Activated T-helper 2 cell treated with anti-CD3 and anti-CD28 coated beads, Interferon-gamma antibody, Interleukin-2, Interleukin-4, amounts not matched to agents 10 μg/mL and 5 μg/mL and 100 μg/mL, durations not matched to agents 14 hours and 24 hours and 36 hours (primary cell): ENCODE data around the gene SLC26A1. TPM values are rescaled to one million over a fixed set of nuclear protein-coding genes. Genes with fewer than 3 reads are reported as not detected.

Experiments used
- DNase-seq: peaks from one replicate; pipeline ENCODE4 v3.0.0; 2021; ENCODE audit warnings: low spot score
- H3K27ac Mint-ChIP-seq: one replicate; pipeline ENCODE4 v1.8.0; 2021; ENCODE audit warnings: mixed read lengths
- H3K27me3 Mint-ChIP-seq: one replicate; pipeline ENCODE4 v1.8.0; 2021; ENCODE audit warnings: low read depth, mixed read lengths
- H3K36me3 Mint-ChIP-seq: one replicate; pipeline ENCODE4 v1.8.0; 2021; ENCODE audit warnings: low read depth, mixed read lengths
- H3K4me1 Mint-ChIP-seq: one replicate; pipeline ENCODE4 v1.8.0; 2021; ENCODE audit warnings: low read depth, mixed read lengths
- H3K4me3 Mint-ChIP-seq: one replicate; pipeline ENCODE4 v1.8.0; 2021; ENCODE audit warnings: low read depth, mild to moderate bottlenecking, moderate library complexity, mixed read lengths
- H3K9me3 Mint-ChIP-seq: one replicate; pipeline ENCODE4 v1.8.0; 2021; ENCODE audit warnings: mixed read lengths
- intact Hi-C: fragments of 100-400 bp; cut with micrococcal nuclease; formaldehyde crosslinking; loops from one replicate; pipeline ENCODE4 v1.15.1; 2023
- total RNA-seq: library from RNA; stranded (reverse); gene quantifications from 2 replicates; pipeline ENCODE4 v1.2.3, GENCODE V29; 2022

Gene SLC26A1
- total RNA-seq, 1 donor from 2014 or later: 0.23 TPM

- intact Hi-C loops: no loop called here
- Mint-ChIP-seq H3K36me3 (no peaks in the 10 kb centered on the region), H3K27ac (no peak overlapping the region), H3K9me3 (no peaks in the 10 kb centered on the region), H3K4me3 (no peak overlapping the region), H3K27me3 (no peaks in the 10 kb centered on the region), H3K4me1 (no peaks in the 10 kb centered on the region)
- no peak for DNase-seq
Measured at GRCh38 chr4:964346-965025, 28.7 kb downstream of the SLC26A1 start.

GRCh38 chr4:963276-964225 lies 29.7 kb downstream of the SLC26A1 start:
- Mint-ChIP-seq H3K36me3 (no peaks in the 10 kb centered on the region), H3K4me3 (no peak overlapping the region), H3K27me3 (no peaks in the 10 kb centered on the region), H3K9me3 (no peaks in the 10 kb centered on the region), H3K4me1 (no peaks in the 10 kb centered on the region), H3K27ac (no peak overlapping the region)
- intact Hi-C loops: no loop called here
- no peak for DNase-seq

- Mint-ChIP-seq H3K4me1 (no peaks in the 10 kb centered on the region), H3K27ac (no peak overlapping the region), H3K9me3 (no peaks in the 10 kb centered on the region), H3K4me3 (no peak overlapping the region), H3K36me3 (no peaks in the 10 kb centered on the region), H3K27me3 (no peaks in the 10 kb centered on the region)
- intact Hi-C loops: no loop called here
- DNase-seq: no peak
Measured at GRCh38 chr4:962231-963208, 30.7 kb downstream of the SLC26A1 start.

- H3K4me1 Mint-ChIP-seq: no peaks in the 10 kb centered on the region
- no peaks in the 10 kb centered on the region for H3K27me3 Mint-ChIP-seq
- no peaks in the 10 kb centered on the region for H3K9me3 Mint-ChIP-seq
- no peak for DNase-seq
- intact Hi-C loops: no loop called here
- no peaks in the 10 kb centered on the region for H3K36me3 Mint-ChIP-seq
- no peak overlapping the region for H3K27ac Mint-ChIP-seq
- no peak overlapping the region for H3K4me3 Mint-ChIP-seq
Measured at GRCh38 chr4:961351-962230, 31.6 kb downstream of the SLC26A1 start.

- no peak overlapping the region for H3K27ac Mint-ChIP-seq
- no peaks in the 10 kb centered on the region for H3K36me3 Mint-ChIP-seq
- no peak overlapping the region for H3K4me3 Mint-ChIP-seq
- no peaks in the 10 kb centered on the region for H3K4me1 Mint-ChIP-seq
- DNase-seq: no peak
- H3K9me3 Mint-ChIP-seq: no peaks in the 10 kb centered on the region
- no peaks in the 10 kb centered on the region for H3K27me3 Mint-ChIP-seq
- intact Hi-C loops: no loop called here
Measured at GRCh38 chr4:960636-961350, 32.4 kb downstream of the SLC26A1 start.

GRCh38 chr4:960140-960635 lies 33.0 kb downstream of the SLC26A1 start:
- no peak for DNase-seq
- H3K27ac Mint-ChIP-seq: no peak overlapping the region
- H3K9me3 Mint-ChIP-seq: no peaks in the 10 kb centered on the region
- H3K4me3 Mint-ChIP-seq: no peak overlapping the region
- intact Hi-C loops: no loop called here
- no peaks in the 10 kb centered on the region for H3K27me3 Mint-ChIP-seq
- H3K4me1 Mint-ChIP-seq: no peaks in the 10 kb centered on the region
- no peaks in the 10 kb centered on the region for H3K36me3 Mint-ChIP-seq

- no peak for DNase-seq
- intact Hi-C loops: no loop called here
- Mint-ChIP-seq H3K9me3 (no peaks in the 10 kb centered on the region), H3K36me3 (no peaks in the 10 kb centered on the region), H3K27me3 (no peaks in the 10 kb centered on the region), H3K4me3 (no peak overlapping the region), H3K27ac (no peak overlapping the region), H3K4me1 (no peaks in the 10 kb centered on the region)
Measured at GRCh38 chr4:959338-960139, 33.7 kb downstream of the SLC26A1 start.

GRCh38 chr4:958696-959337 lies 34.4 kb downstream of the SLC26A1 start:
- H3K36me3 Mint-ChIP-seq: no peaks in the 10 kb centered on the region
- intact Hi-C loops: no loop called here
- no peak for DNase-seq
- no peak overlapping the region for H3K27ac Mint-ChIP-seq
- H3K4me3 Mint-ChIP-seq: no peak overlapping the region
- no peaks in the 10 kb centered on the region for H3K4me1 Mint-ChIP-seq
- no peaks in the 10 kb centered on the region for H3K9me3 Mint-ChIP-seq
- H3K27me3 Mint-ChIP-seq: no peaks in the 10 kb centered on the region

- Mint-ChIP-seq H3K36me3 (no peaks in the 10 kb centered on the region), H3K27me3 (no peaks in the 10 kb centered on the region), H3K27ac (no peak overlapping the region), H3K9me3 (no peaks in the 10 kb centered on the region), H3K4me1 (no peaks in the 10 kb centered on the region), H3K4me3 (no peak overlapping the region)
- intact Hi-C loops: no loop called here
- no peak for DNase-seq
Measured at GRCh38 chr4:958314-958665, 34.9 kb downstream of the SLC26A1 start.

GRCh38 chr4:957581-958313 lies 35.5 kb downstream of the SLC26A1 start:
- Mint-ChIP-seq H3K27me3 (no peaks in the 10 kb centered on the region), H3K9me3 (no peaks in the 10 kb centered on the region), H3K4me1 (no peaks in the 10 kb centered on the region), H3K27ac (no peak overlapping the region), H3K4me3 (no peak overlapping the region), H3K36me3 (no peaks in the 10 kb centered on the region)
- no peak for DNase-seq
- intact Hi-C loops: no loop called here
